Measurements from ENCODE around the gene ALKBH8.
"Not testable (repeated sequence)": the region's sequence is repeated elsewhere in the genome, so short reads cannot be mapped to it uniquely, and the experiment has no call there.

ALKBH8 gene

GRCh38 chr11:107545101-107545514 is 20.4 kb downstream of the ALKBH8 start:
- no peaks in the 10 kb centered on the region for H3K9me3 ChIP-seq (ENCODE audit: control insufficient read depth, insufficient read depth, low read length)
- H3K4me1 ChIP-seq (ENCODE audit: control insufficient read depth, insufficient read depth, low read length) = no peaks in the 10 kb centered on the region
- no peaks in the 10 kb centered on the region for H3K27me3 ChIP-seq (ENCODE audit: control insufficient read depth, insufficient read depth, low read length)
- no peaks in the 10 kb centered on the region for H3K36me3 ChIP-seq (ENCODE audit: control insufficient read depth, insufficient read depth, low read length)
- no peak overlapping the region for H3K9ac ChIP-seq (ENCODE audit: low read depth, low read length)
- H3K4me3 ChIP-seq (ENCODE audit: low read depth, low read length) = no peak overlapping the region

DNA sequence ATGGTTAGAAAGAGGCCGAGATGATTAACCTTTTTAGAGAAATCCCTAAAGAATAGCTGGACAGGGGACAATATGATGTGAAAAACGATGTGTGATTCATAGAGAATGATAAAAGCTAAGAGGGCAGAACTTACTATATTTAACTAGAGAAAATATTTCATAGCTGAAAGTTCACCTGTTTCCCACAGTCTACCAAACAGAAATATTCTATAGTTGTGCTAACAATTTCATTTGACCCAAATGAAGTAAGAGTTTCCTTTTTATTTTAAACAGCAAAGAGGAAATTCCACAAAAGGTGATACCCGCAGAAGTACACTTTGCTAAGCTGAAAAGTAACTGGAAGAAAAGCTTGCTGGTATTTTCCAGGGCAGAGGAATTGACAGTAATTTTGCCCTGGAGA is 26.7 kb downstream of the ALKBH8 start:
- Histone ChIP-seq H3K9ac (ENCODE audit: low read depth, low read length) (no peak overlapping the region), H3K27me3 (ENCODE audit: control insufficient read depth, insufficient read depth, low read length) (no peaks in the 10 kb centered on the region)

DNA sequence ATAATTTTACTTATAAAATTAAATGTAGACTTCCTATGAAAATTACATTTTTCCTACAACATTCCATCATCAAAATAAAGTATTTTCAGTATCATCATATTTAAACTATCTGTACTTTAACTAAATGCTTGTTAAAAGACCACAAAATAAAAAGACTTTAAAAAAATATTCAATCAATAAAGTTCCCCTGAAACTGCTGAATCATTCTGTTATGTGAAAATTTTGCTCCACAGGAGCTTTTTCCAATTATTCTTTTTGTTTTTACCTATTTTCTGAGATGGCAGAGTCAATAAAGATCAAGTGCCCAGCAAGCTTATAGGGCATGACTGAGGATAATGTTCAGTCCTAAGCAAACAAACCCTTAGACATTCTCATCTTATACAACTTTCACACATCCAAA is 27.3 kb downstream of the ALKBH8 start:
- Histone ChIP-seq H3K36me3 (ENCODE audit: control insufficient read depth, insufficient read depth, low read length) (no peaks in the 10 kb centered on the region), H3K4me1 (ENCODE audit: control insufficient read depth, insufficient read depth, low read length) (no peaks in the 10 kb centered on the region), H3K4me3 (ENCODE audit: low read depth, low read length) (no peak overlapping the region), H3K9ac (ENCODE audit: low read depth, low read length) (no peak overlapping the region), H3K27me3 (ENCODE audit: control insufficient read depth, insufficient read depth, low read length) (no peaks in the 10 kb centered on the region), H3K9me3 (ENCODE audit: control insufficient read depth, insufficient read depth, low read length) (no peaks in the 10 kb centered on the region)

More for the DNA sequence above, 26.7 kb downstream of the ALKBH8 start:
- Histone ChIP-seq H3K4me1 (ENCODE audit: control insufficient read depth, insufficient read depth, low read length) (no peaks in the 10 kb centered on the region), H3K9me3 (ENCODE audit: control insufficient read depth, insufficient read depth, low read length) (no peaks in the 10 kb centered on the region), H3K36me3 (ENCODE audit: control insufficient read depth, insufficient read depth, low read length) (no peaks in the 10 kb centered on the region), H3K4me3 (ENCODE audit: low read depth, low read length) (no peak overlapping the region)

GRCh38 chr11:107537155-107537554 is 28.4 kb downstream of the ALKBH8 start:
- H3K9ac ChIP-seq (ENCODE audit: low read depth, low read length); H3K36me3 ChIP-seq (ENCODE audit: control insufficient read depth, insufficient read depth, low read length); H3K27me3 ChIP-seq (ENCODE audit: control insufficient read depth, insufficient read depth, low read length); H3K4me3 ChIP-seq (ENCODE audit: low read depth, low read length); H3K9me3 ChIP-seq (ENCODE audit: control insufficient read depth, insufficient read depth, low read length); H3K4me1 ChIP-seq (ENCODE audit: control insufficient read depth, insufficient read depth, low read length): not testable (repeated sequence)

DNA sequence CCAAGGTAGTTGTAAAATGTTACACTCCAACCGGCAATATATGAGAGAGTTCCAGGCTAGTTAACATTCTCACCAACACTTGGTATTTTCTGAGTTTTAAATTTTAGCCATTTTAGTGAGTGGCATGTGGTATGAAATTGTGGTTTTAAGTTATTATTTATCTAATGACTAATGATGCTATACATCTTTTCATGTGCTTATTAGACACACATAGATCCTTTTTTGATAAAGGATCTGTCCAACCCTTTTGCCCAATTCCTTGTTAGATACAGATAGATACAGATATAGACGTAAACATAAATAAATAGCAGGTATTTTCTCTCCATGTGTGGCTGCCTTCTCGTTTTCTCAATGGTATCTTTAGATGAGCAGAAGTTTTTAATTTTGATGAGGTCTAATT is 39.3 kb downstream of the ALKBH8 start:
- Histone ChIP-seq H3K9me3 (ENCODE audit: control insufficient read depth, insufficient read depth, low read length) (no peaks in the 10 kb centered on the region), H3K27me3 (ENCODE audit: control insufficient read depth, insufficient read depth, low read length) (no peaks in the 10 kb centered on the region), H3K36me3 (ENCODE audit: control insufficient read depth, insufficient read depth, low read length) (no peaks in the 10 kb centered on the region), H3K4me1 (ENCODE audit: control insufficient read depth, insufficient read depth, low read length) (no peaks in the 10 kb centered on the region), H3K9ac (ENCODE audit: low read depth, low read length) (no peak overlapping the region), H3K4me3 (ENCODE audit: low read depth, low read length) (no peak overlapping the region)

GRCh38 chr11:107508858-107509244 is 56.7 kb downstream of the ALKBH8 start:
- no peaks in the 10 kb centered on the region for H3K27me3 ChIP-seq (ENCODE audit: control insufficient read depth, insufficient read depth, low read length)
- H3K4me3 ChIP-seq (ENCODE audit: low read depth, low read length) = no peak overlapping the region
- H3K9me3 ChIP-seq (ENCODE audit: control insufficient read depth, insufficient read depth, low read length) = no peaks in the 10 kb centered on the region
- H3K9ac ChIP-seq (ENCODE audit: low read depth, low read length) = no peak overlapping the region
- no peaks in the 10 kb centered on the region for H3K4me1 ChIP-seq (ENCODE audit: control insufficient read depth, insufficient read depth, low read length)
- H3K36me3 ChIP-seq (ENCODE audit: control insufficient read depth, insufficient read depth, low read length) = no peaks in the 10 kb centered on the region

DNA sequence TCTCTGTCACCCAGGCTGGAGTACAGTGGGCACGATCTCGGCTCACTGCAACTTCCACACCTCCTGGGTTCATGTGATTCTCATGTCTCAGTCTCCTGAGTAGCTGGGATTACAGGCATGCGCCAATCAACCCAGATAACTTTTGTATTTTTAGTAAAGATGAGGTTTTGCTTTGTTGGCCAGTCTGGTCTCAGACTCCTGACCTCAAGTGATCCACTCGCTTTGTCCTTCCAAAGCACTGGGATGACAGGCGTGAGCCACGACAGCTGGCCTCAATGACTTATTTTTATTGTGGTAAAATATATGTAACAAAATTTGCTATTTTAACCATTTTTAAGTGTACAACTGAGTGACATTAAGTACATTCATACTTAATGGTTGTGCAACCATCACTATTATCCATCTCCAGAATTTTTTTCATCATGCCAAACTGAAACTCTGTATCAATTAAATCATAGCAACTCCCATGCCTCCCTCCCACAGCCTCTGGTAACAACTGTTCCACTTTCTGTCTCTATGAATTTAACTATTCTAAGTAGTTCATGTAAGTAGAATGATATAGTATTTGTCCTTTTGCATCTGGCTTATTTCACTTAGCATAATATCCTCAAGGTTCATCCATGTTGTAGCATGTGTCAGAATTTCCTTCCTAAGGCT is 57.2 kb downstream of the ALKBH8 start:
- H3K9me3 ChIP-seq (ENCODE audit: control insufficient read depth, insufficient read depth, low read length) = no peaks in the 10 kb centered on the region
- H3K4me3 ChIP-seq (ENCODE audit: low read depth, low read length) = no peak overlapping the region
- H3K4me1 ChIP-seq (ENCODE audit: control insufficient read depth, insufficient read depth, low read length) = no peaks in the 10 kb centered on the region
- no peaks in the 10 kb centered on the region for H3K36me3 ChIP-seq (ENCODE audit: control insufficient read depth, insufficient read depth, low read length)
- H3K27me3 ChIP-seq (ENCODE audit: control insufficient read depth, insufficient read depth, low read length) = no peaks in the 10 kb centered on the region
- no peak overlapping the region for H3K9ac ChIP-seq (ENCODE audit: low read depth, low read length)

GRCh38 chr11:107505647-107506225 is 59.8 kb downstream of the ALKBH8 start:
- H3K9ac ChIP-seq (ENCODE audit: low read depth, low read length) = no peak overlapping the region
- no peak overlapping the region for H3K4me3 ChIP-seq (ENCODE audit: low read depth, low read length)
- no peaks in the 10 kb centered on the region for H3K4me1 ChIP-seq (ENCODE audit: control insufficient read depth, insufficient read depth, low read length)
- no peaks in the 10 kb centered on the region for H3K27me3 ChIP-seq (ENCODE audit: control insufficient read depth, insufficient read depth, low read length)
- H3K9me3 ChIP-seq (ENCODE audit: control insufficient read depth, insufficient read depth, low read length) = peaks cover 4% of the 10 kb centered on the region
- no peaks in the 10 kb centered on the region for H3K36me3 ChIP-seq (ENCODE audit: control insufficient read depth, insufficient read depth, low read length)

- Histone ChIP-seq H3K27me3 (ENCODE audit: control insufficient read depth, insufficient read depth, low read length) (no peaks in the 10 kb centered on the region), H3K4me1 (ENCODE audit: control insufficient read depth, insufficient read depth, low read length) (no peaks in the 10 kb centered on the region), H3K36me3 (ENCODE audit: control insufficient read depth, insufficient read depth, low read length) (no peaks in the 10 kb centered on the region), H3K4me3 (ENCODE audit: low read depth, low read length) (no peak overlapping the region), H3K9me3 (ENCODE audit: control insufficient read depth, insufficient read depth, low read length) (peaks cover 4% of the 10 kb centered on the region), H3K9ac (ENCODE audit: low read depth, low read length) (no peak overlapping the region)
Observed at GRCh38 chr11:107504981-107505380, 60.6 kb downstream of the ALKBH8 start.

DNA sequence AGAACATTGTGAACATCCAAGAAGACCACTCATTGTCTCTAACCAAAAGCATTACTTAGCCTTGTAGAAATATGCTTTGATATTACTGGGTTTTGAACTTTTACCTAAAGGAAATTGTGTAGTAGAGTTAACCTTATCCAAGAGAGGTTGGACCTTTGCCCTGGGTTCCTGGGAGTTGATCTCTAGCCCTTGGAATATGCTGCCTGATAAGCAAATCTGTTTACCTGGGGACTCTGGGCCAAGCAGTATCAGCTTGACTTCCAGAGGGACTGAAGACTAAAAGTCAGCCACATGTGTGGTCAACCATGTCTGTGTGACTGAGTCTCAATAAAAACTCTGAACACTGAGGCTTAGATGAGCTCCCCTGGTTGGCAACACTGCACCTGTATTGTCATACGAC is 63.8 kb downstream of the ALKBH8 start:
- Histone ChIP-seq H3K9ac (ENCODE audit: low read depth, low read length) (no peak overlapping the region), H3K36me3 (ENCODE audit: control insufficient read depth, insufficient read depth, low read length) (no peaks in the 10 kb centered on the region), H3K4me1 (ENCODE audit: control insufficient read depth, insufficient read depth, low read length) (no peaks in the 10 kb centered on the region), H3K27me3 (ENCODE audit: control insufficient read depth, insufficient read depth, low read length) (no peaks in the 10 kb centered on the region), H3K4me3 (ENCODE audit: low read depth, low read length) (no peak overlapping the region), H3K9me3 (ENCODE audit: control insufficient read depth, insufficient read depth, low read length) (peaks cover 4% of the 10 kb centered on the region)

DNA sequence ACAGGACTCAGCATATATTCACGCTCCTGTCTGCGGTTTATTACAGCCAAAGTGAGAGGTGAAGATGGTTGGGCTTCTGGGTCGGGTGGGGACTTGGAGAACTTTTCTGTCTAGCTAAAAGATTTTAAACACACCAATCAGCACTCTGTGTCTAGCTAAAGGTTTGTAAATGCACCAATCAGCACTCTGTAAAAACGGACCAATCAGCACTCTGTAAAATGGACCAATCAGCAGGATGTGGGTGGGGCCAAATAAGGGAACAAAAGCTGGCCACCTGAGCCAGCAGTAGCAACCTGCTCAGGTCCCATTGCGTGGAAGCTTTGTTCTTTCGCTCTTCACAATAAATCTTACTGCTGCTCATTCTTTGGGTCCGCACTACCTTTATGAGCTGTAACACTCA is 68.2 kb downstream of the ALKBH8 start:
- H3K9me3 ChIP-seq (ENCODE audit: control insufficient read depth, insufficient read depth, low read length); H3K9ac ChIP-seq (ENCODE audit: low read depth, low read length); H3K27me3 ChIP-seq (ENCODE audit: control insufficient read depth, insufficient read depth, low read length); H3K4me1 ChIP-seq (ENCODE audit: control insufficient read depth, insufficient read depth, low read length); H3K36me3 ChIP-seq (ENCODE audit: control insufficient read depth, insufficient read depth, low read length); H3K4me3 ChIP-seq (ENCODE audit: low read depth, low read length): not testable (repeated sequence)

- no peak overlapping the region for H3K9ac ChIP-seq (ENCODE audit: low read depth, low read length)
- no peaks in the 10 kb centered on the region for H3K4me1 ChIP-seq (ENCODE audit: control insufficient read depth, insufficient read depth, low read length)
- no peaks in the 10 kb centered on the region for H3K27me3 ChIP-seq (ENCODE audit: control insufficient read depth, insufficient read depth, low read length)
- no peaks in the 10 kb centered on the region for H3K36me3 ChIP-seq (ENCODE audit: control insufficient read depth, insufficient read depth, low read length)
- no peaks in the 10 kb centered on the region for H3K9me3 ChIP-seq (ENCODE audit: control insufficient read depth, insufficient read depth, low read length)
- no peak overlapping the region for H3K4me3 ChIP-seq (ENCODE audit: low read depth, low read length)
Observed at GRCh38 chr11:107496011-107496410, 69.5 kb downstream of the ALKBH8 start.
